Measurements from ENCODE around the gene ZIC4.
A peak's percentile ranks its signal among the peaks of the same experiment; 100 is the strongest.

ZIC4 gene

GRCh38 chr3:147406028-147406931, at the start of gene ZIC4:
ZIC4 (minus strand) TSS chr3:147406543; CDS start chr3:147402797, 3,746 bp downstream.
- no peak for DNase-seq

DNA sequence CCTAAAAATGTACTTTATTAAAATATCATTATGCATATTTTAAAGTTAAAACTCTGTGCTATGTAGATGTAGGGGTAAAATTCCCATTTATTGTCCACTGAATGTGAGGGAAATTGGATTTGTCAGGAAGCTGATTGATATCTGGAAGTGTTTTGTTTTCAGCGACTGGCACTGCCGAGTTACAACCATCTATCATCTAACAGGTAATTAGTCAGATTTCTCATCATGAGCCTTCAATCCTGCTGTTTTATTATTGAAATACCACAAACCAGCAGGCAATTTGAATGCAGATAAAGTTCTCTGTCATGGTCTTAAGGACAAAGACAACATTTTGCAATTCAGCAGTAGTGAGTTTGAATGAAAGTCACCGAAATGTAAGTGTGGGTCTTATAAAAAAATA, 43.3 kb upstream of the ZIC4 start:
- no peak for DNase-seq

DNA sequence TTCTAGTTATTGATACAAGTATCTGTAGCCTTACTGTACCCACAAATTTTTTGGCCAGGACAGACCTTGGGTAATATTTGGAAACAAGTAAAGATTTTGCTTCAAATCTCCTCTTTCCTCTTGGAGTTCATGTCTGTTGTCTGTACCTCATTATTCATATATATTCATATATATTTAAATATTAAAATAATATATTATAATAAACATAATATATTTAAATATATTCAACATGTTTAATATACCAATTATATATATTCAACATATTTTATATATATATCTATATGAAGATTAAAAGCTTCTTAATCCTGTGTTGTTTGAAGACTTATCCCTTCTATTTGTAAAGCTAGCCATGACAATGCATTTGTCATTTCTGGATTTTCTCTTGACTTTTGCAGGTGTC, 40.9 kb upstream of the ZIC4 start:
- DNase-seq = no peak

DNA sequence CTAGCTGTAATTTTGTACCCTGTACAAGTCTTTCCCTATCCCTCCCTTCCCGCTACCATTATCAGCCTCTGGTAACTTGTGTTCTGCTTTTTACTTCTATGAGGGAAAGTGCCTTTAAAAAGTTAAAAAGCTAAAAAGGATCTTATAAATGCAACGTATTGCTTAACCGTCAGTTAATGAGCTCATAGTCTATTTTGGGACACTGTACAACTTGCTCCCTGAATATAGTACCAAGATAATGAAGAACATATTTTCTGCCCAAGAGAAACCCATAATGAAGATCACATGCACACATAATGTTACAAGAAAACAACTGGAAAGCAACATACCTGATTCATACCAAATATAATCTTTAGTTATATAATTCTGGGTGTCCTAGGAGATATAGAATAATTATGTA, 25.4 kb upstream of the ZIC4 start:
- no peak for DNase-seq

DNA sequence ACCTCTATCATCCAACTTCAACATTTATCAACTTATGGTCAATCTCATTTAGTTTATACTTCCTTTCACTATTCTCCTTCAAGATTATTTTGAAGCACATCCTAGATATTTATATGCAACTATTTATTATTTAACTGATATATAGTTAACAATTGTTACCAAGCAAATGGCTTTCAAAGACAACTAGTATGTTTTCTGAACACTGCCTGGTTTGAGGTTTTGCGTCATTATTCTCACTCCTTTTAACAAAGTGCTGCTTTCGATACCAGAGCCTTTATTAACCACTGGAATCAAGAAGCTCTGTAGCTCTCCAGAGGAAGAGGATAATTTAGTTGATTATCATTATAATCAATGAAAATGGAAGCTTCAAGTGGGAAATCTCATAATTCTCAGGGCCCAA, 22.4 kb upstream of the ZIC4 start:
- no peak for DNase-seq

DNA sequence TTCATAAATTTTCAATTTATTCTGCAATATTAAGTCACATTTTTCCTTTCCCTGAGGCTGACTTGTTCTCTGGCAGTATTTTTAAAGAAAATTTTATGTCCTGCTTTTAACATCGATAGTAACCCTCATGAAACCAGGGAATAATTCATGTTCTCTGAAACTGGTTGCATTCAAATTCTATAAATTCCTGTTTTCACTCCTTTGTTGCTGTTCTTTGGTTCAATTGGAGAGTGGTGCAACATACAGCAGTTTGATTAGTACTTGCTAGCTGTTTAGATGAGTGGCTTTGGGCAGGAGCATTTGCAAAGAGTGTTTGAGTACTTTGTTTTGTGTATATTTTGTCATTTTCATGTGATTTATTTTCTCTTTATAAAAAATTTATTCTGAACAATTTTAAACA, 22.0 kb upstream of the ZIC4 start:
- DNase-seq = no peak

- peak in 1 of 14 donors; percentile 73 for DNase-seq
Observed at GRCh38 chr3:147427746-147428145, 21.4 kb upstream of the ZIC4 start.

GRCh38 chr3:147426931-147427330, 20.6 kb upstream of the ZIC4 start:
- no peak for DNase-seq

DNA sequence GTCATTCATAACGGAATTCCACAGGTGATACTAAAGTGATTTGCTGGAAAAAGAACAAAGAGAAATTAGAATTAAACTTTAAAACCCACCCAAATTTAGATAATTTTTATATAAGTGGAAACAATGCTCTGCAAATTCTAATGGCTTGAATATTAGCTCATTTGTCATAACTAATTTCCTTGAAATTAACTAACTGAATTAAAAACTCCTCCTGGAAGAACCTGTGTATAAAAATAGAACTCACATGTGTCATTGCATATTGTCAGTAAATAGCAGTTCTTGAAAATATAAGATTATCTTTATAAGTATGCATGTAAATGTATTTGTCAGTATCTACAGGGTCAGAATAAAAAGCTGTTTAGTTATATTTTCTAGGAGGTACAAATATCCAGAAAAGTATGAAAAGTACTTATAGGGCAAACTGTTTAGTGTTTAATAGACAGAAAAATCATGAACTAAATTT, 19.1 kb upstream of the ZIC4 start:
- DNase-seq = no peak

- DNase-seq = no peak
Observed at GRCh38 chr3:147424581-147425387, 18.4 kb upstream of the ZIC4 start.

- peak in 2 of 14 donors; percentile 4 to 77 for DNase-seq
Observed at GRCh38 chr3:147423798-147424580, 17.6 kb upstream of the ZIC4 start.

DNA sequence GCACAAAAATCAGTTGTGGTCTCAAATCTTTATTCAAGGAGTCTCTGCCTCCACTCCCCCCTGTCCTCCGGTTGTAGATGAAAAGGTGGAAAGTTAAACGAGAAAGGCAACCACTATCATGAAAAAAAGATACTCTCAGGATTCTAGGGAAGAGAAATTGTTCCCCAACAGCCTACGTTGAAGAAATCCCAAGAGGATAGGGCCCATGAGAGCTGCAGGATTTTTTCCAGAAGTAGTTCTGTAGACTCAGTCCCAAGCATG, 17.1 kb upstream of the ZIC4 start:
- DNase-seq = no peak

DNA sequence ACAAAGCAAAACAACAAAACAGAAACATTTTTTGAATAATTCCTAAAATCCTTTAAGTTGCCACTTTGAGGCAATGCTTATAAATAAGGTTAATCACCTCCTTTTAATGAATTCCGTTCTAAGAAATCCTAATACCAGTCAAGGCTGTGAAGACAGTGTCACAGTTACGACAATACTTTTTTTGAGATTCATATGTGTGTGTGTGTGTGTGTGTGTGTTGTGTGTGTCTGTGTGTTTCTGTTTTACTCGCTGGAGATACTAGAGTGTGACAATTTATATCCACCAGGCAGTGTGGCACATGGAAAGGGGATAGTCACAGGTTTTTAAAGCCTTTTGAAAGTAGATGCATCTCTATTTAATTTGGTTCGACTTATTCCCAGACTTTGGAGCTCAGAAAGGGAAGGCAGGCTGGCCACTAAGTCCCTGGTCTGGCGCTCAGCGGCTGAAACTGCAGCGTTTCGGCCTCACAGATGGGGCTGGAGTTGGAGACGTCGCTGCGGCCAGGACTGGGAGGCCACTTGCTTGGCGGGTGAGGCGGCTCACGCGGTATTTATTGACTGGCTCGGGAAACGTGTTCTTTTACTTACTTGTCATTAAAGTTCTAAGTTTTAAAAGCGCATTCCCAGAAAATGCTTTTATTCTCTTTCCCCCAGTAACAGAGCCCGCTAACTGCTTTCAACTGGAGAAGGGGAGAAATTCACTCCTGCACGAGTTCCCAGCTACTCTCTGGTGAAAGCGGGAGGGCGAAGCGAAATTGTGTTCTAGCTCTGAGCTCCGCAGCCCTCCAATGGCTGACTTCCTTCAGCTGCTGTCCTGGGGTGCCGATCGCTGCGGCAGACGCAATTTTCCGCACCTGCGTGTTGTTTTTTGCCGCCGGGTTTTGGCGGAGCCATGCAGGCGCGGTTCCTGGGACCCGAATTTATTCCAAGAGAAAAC, 16.5 kb upstream of the ZIC4 start:
- peak in 1 of 14 donors; percentile 91 for DNase-seq

- no peak for DNase-seq
Observed at GRCh38 chr3:147422196-147422595, 15.9 kb upstream of the ZIC4 start.

DNA sequence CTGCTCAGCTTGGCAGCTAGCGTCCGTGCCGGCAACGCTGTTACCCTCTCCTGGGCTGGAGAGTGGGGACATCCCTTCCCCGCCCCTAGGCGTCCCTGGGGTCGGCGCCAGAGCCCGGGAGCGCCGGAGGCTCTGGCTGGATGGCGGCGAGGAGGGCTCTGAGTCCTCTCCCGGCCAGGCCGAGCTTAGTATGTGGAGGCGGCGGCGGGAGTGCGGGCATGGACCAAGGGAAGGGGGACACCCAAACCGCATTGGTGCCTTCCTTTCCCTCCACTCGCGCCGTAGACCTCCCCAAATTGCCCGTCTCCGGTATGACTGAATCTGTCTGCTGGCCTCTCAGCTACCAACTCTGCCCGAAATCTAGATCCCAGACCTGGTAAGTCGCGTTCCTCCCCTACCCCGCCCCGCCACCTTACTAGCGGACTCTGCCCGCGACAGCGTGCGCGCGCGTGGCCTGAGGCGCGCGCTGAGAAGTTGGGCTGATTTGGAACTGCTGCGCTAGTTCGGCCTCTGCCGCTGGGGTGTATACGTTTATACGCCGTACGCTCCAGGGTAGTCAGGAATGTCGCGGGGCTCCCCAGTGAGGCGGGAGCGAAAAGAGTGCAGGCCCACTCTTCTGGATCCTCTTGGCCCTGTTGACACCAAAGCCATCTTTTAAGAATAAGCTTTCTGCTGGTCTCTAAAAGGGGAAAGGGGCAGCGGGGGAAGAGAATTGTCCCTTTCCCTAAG, 15.0 kb upstream of the ZIC4 start:
- DNase-seq = peak in 2 of 14 donors; percentile 38 to 87

GRCh38 chr3:147420353-147421183, 14.2 kb upstream of the ZIC4 start:
- DNase-seq = peak in 1 of 14 donors; percentile 2

DNA sequence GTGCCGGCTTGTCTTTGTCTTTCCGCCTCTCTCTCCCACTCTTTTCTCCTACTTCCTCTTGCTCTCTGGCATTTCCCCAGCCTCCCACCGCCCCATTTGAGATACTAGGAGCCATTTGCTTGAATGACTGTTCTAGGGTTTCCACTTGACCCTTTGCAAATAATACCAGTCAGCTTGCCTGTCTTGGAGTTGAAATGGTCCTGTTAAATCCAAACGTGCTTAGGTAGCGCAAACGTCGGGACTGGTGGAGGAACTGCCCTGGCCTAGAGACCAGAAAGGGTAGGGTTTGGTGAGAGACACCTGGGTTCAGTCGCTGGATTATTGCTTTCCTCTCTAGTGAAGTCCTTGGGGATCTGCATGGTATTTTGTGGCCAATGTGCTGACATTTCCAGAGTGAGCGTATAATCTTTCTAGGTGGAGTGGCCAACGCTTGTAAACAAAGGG, 13.5 kb upstream of the ZIC4 start:
- DNase-seq = no peak

DNA sequence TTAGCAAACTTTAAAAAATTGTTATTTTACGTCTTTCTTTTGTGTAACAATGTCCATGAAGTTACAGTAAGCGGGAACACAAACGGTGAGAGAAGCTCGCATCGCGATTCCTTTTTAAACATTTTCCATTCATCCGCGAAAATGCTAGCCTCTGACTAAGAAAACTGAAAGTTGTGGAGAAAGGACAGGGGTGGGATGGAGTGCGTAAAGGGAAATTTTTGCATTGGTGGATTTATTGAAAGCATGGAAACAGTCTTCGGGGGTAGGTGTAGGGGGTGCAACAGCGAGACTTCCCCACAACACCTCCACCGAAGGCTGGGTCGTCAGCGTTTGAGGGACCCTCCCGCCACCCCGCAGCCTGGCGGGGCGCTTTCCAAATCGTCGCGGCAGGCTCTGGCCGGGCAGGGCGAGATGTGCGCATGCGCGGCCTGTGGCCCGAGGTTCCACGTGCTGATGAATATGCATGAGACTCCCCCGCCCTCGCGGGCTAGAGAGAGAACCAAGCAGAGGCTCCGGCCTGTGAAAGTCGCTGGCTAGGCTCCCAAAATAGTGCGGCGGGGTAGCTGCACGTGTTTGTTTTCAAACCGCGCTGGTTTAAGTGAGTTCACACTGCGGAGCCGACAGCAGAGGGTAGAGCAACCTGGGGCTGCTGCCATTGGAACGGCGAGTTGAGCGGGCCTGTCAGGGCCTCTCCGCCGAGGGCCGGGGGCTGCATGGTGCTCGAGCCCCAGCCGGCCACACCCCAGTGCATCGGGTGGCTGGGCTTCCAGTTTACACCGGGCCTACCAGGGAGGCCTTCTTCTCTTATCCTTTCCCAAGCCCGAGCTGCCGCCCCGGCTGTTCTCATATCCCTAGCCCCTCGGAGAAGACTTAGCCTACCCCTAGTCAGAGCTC, 12.7 kb upstream of the ZIC4 start:
- DNase-seq = peak in 12 of 14 donors; percentile 44 to 97 (median 80)

DNA sequence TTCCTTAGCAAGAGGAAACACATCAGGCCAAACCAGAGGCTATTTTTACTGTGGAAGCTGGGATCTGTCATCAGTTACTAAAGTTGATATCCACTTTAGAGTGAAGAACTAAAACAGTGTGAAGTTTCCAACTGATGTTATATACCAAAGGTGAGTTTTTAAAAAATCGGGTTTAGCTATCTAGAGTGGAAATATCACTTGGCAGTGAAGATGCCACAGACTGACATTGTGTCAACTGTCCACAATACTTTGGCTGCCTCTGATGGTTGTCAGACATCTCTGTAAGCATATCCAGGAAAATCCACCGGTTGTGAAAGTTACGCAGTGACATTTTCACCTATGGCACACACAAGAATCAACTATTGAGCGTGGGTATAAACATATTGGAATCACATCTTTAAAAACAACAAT, 12.0 kb upstream of the ZIC4 start:
- no peak for DNase-seq

Measured in C1 segment of cervical spinal cord (tissue), 14 donors.